ENCODE measurements around the gene DGKE.

- TF ChIP-seq TAF1 (IDR thresholded peaks at IDR 0.05; ENCODE audit: low read depth) (no peak), SMC3 (conservative IDR thresholded peaks at IDR 0.05; ENCODE audit: poor library complexity) (no peak), RAD21 (conservative IDR thresholded peaks at IDR 0.05) (no peak), EZH2 (IDR thresholded peaks at IDR 0.05; ENCODE audit: borderline replicate concordance, insufficient read depth, low read length, poor library complexity, severe bottlenecking) (no peak), EP300 (conservative IDR thresholded peaks at IDR 0.05; ENCODE audit: poor library complexity, severe bottlenecking) (no peak), POLR2AphosphoS5 (IDR thresholded peaks at IDR 0.05) (no peak), MXI1 (conservative IDR thresholded peaks at IDR 0.05; ENCODE audit: poor library complexity, severe bottlenecking) (no peak)
- TF ChIP-seq, protein P1, sequence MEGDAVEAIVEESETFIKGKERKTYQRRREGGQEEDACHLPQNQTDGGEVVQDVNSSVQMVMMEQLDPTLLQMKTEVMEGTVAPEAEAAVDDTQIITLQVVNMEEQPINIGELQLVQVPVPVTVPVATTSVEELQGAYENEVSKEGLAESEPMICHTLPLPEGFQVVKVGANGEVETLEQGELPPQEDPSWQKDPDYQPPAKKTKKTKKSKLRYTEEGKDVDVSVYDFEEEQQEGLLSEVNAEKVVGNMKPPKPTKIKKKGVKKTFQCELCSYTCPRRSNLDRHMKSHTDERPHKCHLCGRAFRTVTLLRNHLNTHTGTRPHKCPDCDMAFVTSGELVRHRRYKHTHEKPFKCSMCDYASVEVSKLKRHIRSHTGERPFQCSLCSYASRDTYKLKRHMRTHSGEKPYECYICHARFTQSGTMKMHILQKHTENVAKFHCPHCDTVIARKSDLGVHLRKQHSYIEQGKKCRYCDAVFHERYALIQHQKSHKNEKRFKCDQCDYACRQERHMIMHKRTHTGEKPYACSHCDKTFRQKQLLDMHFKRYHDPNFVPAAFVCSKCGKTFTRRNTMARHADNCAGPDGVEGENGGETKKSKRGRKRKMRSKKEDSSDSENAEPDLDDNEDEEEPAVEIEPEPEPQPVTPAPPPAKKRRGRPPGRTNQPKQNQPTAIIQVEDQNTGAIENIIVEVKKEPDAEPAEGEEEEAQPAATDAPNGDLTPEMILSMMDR (IDR thresholded peaks at IDR 0.05; ENCODE audit: poor library complexity, severe bottlenecking): no peak
- TF ChIP-seq, protein P2, sequence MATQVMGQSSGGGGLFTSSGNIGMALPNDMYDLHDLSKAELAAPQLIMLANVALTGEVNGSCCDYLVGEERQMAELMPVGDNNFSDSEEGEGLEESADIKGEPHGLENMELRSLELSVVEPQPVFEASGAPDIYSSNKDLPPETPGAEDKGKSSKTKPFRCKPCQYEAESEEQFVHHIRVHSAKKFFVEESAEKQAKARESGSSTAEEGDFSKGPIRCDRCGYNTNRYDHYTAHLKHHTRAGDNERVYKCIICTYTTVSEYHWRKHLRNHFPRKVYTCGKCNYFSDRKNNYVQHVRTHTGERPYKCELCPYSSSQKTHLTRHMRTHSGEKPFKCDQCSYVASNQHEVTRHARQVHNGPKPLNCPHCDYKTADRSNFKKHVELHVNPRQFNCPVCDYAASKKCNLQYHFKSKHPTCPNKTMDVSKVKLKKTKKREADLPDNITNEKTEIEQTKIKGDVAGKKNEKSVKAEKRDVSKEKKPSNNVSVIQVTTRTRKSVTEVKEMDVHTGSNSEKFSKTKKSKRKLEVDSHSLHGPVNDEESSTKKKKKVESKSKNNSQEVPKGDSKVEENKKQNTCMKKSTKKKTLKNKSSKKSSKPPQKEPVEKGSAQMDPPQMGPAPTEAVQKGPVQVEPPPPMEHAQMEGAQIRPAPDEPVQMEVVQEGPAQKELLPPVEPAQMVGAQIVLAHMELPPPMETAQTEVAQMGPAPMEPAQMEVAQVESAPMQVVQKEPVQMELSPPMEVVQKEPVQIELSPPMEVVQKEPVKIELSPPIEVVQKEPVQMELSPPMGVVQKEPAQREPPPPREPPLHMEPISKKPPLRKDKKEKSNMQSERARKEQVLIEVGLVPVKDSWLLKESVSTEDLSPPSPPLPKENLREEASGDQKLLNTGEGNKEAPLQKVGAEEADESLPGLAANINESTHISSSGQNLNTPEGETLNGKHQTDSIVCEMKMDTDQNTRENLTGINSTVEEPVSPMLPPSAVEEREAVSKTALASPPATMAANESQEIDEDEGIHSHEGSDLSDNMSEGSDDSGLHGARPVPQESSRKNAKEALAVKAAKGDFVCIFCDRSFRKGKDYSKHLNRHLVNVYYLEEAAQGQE (IDR thresholded peaks at IDR 0.05; ENCODE audit: borderline replicate concordance): no peak
These were observed 58.4 kb downstream of the DGKE start for GRCh38 chr17:56892333-56892732.

All from neural cell (in vitro differentiated cells).